Measurements from ENCODE around the gene IDI2. TPM values are rescaled to one million over a fixed set of nuclear protein-coding genes. Genes with fewer than 3 reads are reported as not detected.
"Not testable (repeated sequence)": the region's sequence is repeated elsewhere in the genome, so short reads cannot be mapped to it uniquely, and the experiment has no call there.

The IDI2 gene
- total and polyA plus RNA-seq, 7 experiments from 2014 or later, result not detected

DNA sequence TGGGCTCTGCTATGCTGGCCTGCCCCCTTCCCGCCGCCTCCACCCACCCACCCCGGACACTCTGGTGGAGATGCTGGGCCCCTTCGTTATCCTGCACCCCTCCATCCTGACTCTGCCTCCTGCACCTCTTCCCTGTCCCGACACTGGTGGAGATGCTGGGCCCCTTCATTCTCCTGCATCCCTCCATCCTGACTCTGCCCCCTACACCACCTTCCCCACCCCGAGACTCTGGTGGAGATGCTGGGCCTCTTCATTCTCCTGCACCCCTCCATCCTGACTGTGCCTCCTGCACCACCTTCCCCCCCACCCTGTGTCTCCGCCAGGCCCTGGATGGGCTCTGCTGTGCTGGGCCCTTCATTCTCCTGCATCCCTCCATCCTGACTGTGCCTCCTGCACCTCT, 15.0 kb downstream of the IDI2 start:
- H3K4me3 Mint-ChIP-seq, result no peak overlapping the region

GRCh38 chr10:1009947-1010346, 15.7 kb downstream of the IDI2 start:
- H3K27ac ChIP-seq (ENCODE audit: low read depth, low read length); intact Hi-C loops (cut with micrococcal nuclease); POLR2A ChIA-PET; H3K9me3 ChIP-seq (ENCODE audit: control insufficient read depth in 2 of 3, low read length in 3 of 3); H3K9me3 Mint-ChIP-seq; H3K4me3 ChIP-seq (ENCODE audit: low read length); H3K27me3 Mint-ChIP-seq; CTCF ChIA-PET; H3K4me1 ChIP-seq (ENCODE audit: control insufficient read depth in 2 of 2, insufficient read depth in 2 of 2, low read length in 2 of 2); H3K27me3 ChIP-seq (ENCODE audit: control insufficient read depth in 2 of 2, insufficient read depth in 2 of 2, low read length in 2 of 2): not testable (repeated sequence)
- H3K27ac Mint-ChIP-seq, result peak overlapping the region in 1 of 9 donors; percentile 66
- peaks cover 21 to 68% (median 41%) of the 10 kb centered on the region in 5 donors for H3K36me3 Mint-ChIP-seq
- H3K4me3 Mint-ChIP-seq, result peak overlapping the region in 1 of 10 donors; percentile 16
- DNase-seq (peak in 1 of 9 donors; percentile 43), ATAC-seq (peak; percentile 60)
- peaks cover 0 to 20% (median 0%) of the 10 kb centered on the region in 7 donors for H3K4me1 Mint-ChIP-seq
- H3K36me3 ChIP-seq (ENCODE audit: control insufficient read depth in 2 of 3, insufficient read depth in 3 of 3, low read length in 3 of 3), result peaks cover 14 to 94% (median 40%) of the 10 kb centered on the region in 3 experiments

More for the DNA sequence above, 15.0 kb downstream of the IDI2 start:
- Mint-ChIP-seq H3K36me3 (peaks cover 17 to 64% (median 41%) of the 10 kb centered on the region in 5 donors), H3K9me3 (no peaks in the 10 kb centered on the region), H3K4me1 (peaks cover 0 to 20% (median 0%) of the 10 kb centered on the region in 7 donors), H3K27me3 (no peaks in the 10 kb centered on the region), H3K27ac (peak overlapping the region in 2 of 9 donors; percentile 52 to 62)
- CTCF ChIA-PET, result no interaction called here
- Histone ChIP-seq H3K9me3 (ENCODE audit: control insufficient read depth in 2 of 3, low read length in 3 of 3) (no peaks in the 10 kb centered on the region), H3K27ac (ENCODE audit: low read depth, low read length) (no peak overlapping the region), H3K4me1 (ENCODE audit: control insufficient read depth in 2 of 2, insufficient read depth in 2 of 2, low read length in 2 of 2) (no peaks in the 10 kb centered on the region), H3K4me3 (ENCODE audit: low read length) (no peak overlapping the region), H3K36me3 (ENCODE audit: control insufficient read depth in 2 of 3, insufficient read depth in 3 of 3, low read length in 3 of 3) (peaks cover 8 to 92% (median 40%) of the 10 kb centered on the region in 3 experiments), H3K27me3 (ENCODE audit: control insufficient read depth in 2 of 2, insufficient read depth in 2 of 2, low read length in 2 of 2) (no peaks in the 10 kb centered on the region)
- ATAC-seq, result no peak
- no peak for DNase-seq
- intact Hi-C loops (cut with micrococcal nuclease), result no loop called here
- POLR2A ChIA-PET, result no interaction called here

GRCh38 chr10:1009071-1009494, 16.6 kb downstream of the IDI2 start:
- CTCF ChIA-PET, result no interaction called here
- H3K4me3 Mint-ChIP-seq, result no peak overlapping the region
- Histone ChIP-seq H3K27ac (ENCODE audit: low read depth, low read length) (no peak overlapping the region), H3K9me3 (ENCODE audit: control insufficient read depth in 2 of 3, low read length in 3 of 3) (no peaks in the 10 kb centered on the region), H3K36me3 (ENCODE audit: control insufficient read depth in 2 of 3, insufficient read depth in 3 of 3, low read length in 3 of 3) (peaks cover 22 to 94% (median 42%) of the 10 kb centered on the region in 3 experiments), H3K4me3 (ENCODE audit: low read length) (no peak overlapping the region), H3K27me3 (ENCODE audit: control insufficient read depth in 2 of 2, insufficient read depth in 2 of 2, low read length in 2 of 2) (no peaks in the 10 kb centered on the region), H3K4me1 (ENCODE audit: control insufficient read depth in 2 of 2, insufficient read depth in 2 of 2, low read length in 2 of 2) (no peaks in the 10 kb centered on the region)
- intact Hi-C loops (cut with micrococcal nuclease), result no loop called here
- peaks cover 21 to 69% (median 39%) of the 10 kb centered on the region in 5 donors for H3K36me3 Mint-ChIP-seq
- H3K27ac Mint-ChIP-seq, result peak overlapping the region in 2 of 9 donors; percentile 29 to 45
- peaks cover 0 to 20% (median 0%) of the 10 kb centered on the region in 7 donors for H3K4me1 Mint-ChIP-seq
- POLR2A ChIA-PET, result no interaction called here
- H3K27me3 Mint-ChIP-seq, result no peaks in the 10 kb centered on the region
- ATAC-seq (no peak), DNase-seq (no peak)
- no peaks in the 10 kb centered on the region for H3K9me3 Mint-ChIP-seq

- peaks cover 0 to 4% (median 0%) of the 10 kb centered on the region in 3 experiments for H3K9me3 ChIP-seq (ENCODE audit: control insufficient read depth in 2 of 3, low read length in 3 of 3)
- intact Hi-C loops (cut with micrococcal nuclease), result no loop called here
- no peak overlapping the region for H3K4me3 ChIP-seq (ENCODE audit: low read length)
- H3K27me3 Mint-ChIP-seq, result no peaks in the 10 kb centered on the region
- ChIA-PET POLR2A (no interaction called here), CTCF (no interaction called here)
- H3K9me3 Mint-ChIP-seq, result peaks cover 0 to 10% (median 4%) of the 10 kb centered on the region in 11 donors
- no peak overlapping the region for H3K27ac ChIP-seq (ENCODE audit: low read depth, low read length)
- no peaks in the 10 kb centered on the region for H3K27me3 ChIP-seq (ENCODE audit: control insufficient read depth in 2 of 2, insufficient read depth in 2 of 2, low read length in 2 of 2)
- ATAC-seq (no peak), DNase-seq (no peak)
- H3K4me1 Mint-ChIP-seq, result peaks cover 0 to 20% (median 4%) of the 10 kb centered on the region in 7 donors
- H3K36me3 Mint-ChIP-seq, result peaks cover 29 to 73% (median 48%) of the 10 kb centered on the region in 5 donors
- H3K27ac Mint-ChIP-seq, result peak overlapping the region in 1 of 9 donors; percentile 4
- H3K36me3 ChIP-seq (ENCODE audit: control insufficient read depth in 2 of 3, insufficient read depth in 3 of 3, low read length in 3 of 3), result peaks cover 34 to 99% (median 42%) of the 10 kb centered on the region in 3 experiments
- H3K4me1 ChIP-seq (ENCODE audit: control insufficient read depth in 2 of 2, insufficient read depth in 2 of 2, low read length in 2 of 2), result no peaks in the 10 kb centered on the region
- no peak overlapping the region for H3K4me3 Mint-ChIP-seq
Measured at GRCh38 chr10:1007583-1007982, 18.1 kb downstream of the IDI2 start.

DNA sequence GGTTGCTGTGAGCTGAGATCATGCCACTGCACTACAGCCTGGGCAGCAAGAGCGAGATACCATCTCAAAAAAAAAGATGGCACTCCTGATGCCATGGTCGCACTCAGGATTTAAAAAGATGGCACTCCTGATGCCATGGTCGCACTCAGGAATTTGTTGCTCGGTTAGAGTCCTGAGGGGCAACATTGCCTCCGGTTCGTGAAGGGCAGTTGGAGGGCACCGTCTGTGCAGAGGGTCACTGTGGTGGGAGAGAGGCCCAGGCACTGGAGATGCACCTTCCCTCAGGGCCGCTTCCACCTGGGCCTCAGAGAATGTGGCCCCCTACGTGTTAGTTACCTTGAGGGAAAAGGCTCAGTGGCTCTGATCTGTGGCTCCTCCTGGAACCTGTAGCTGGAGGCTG, 19.1 kb downstream of the IDI2 start:
- Histone ChIP-seq H3K4me1 (ENCODE audit: control insufficient read depth in 2 of 2, insufficient read depth in 2 of 2, low read length in 2 of 2) (no peaks in the 10 kb centered on the region), H3K4me3 (ENCODE audit: low read length) (no peak overlapping the region), H3K27me3 (ENCODE audit: control insufficient read depth in 2 of 2, insufficient read depth in 2 of 2, low read length in 2 of 2) (no peaks in the 10 kb centered on the region), H3K9me3 (ENCODE audit: control insufficient read depth in 2 of 3, low read length in 3 of 3) (peaks cover 0 to 12% (median 3%) of the 10 kb centered on the region in 3 experiments), H3K36me3 (ENCODE audit: control insufficient read depth in 2 of 3, insufficient read depth in 3 of 3, low read length in 3 of 3) (peaks cover 37 to 99% (median 43%) of the 10 kb centered on the region in 3 experiments), H3K27ac (ENCODE audit: low read depth, low read length) (no peak overlapping the region)
- DNase-seq, result no peak
- Mint-ChIP-seq H3K4me1 (peaks cover 0 to 23% (median 5%) of the 10 kb centered on the region in 7 donors), H3K36me3 (peaks cover 36 to 74% (median 49%) of the 10 kb centered on the region in 5 donors), H3K27ac (no peak overlapping the region), H3K9me3 (peaks cover 0 to 18% (median 10%) of the 10 kb centered on the region in 11 donors), H3K4me3 (no peak overlapping the region), H3K27me3 (no peaks in the 10 kb centered on the region)
- intact Hi-C loops (cut with micrococcal nuclease), result no loop called here
- ChIA-PET POLR2A (no interaction called here), CTCF (no interaction called here)
- ATAC-seq, result no peak

- no peaks in the 10 kb centered on the region for H3K27me3 Mint-ChIP-seq
- ChIA-PET CTCF (no interaction called here), POLR2A (interaction anchor here (1.0 to 1.6 kb wide), 2 partner anchors 17 to 42 kb away, joined by 3 read pairs; no protein-coding TSS in a partner anchor)
- no peak overlapping the region for H3K4me3 Mint-ChIP-seq
- peaks cover 38 to 78% (median 55%) of the 10 kb centered on the region in 5 donors for H3K36me3 Mint-ChIP-seq
- Histone ChIP-seq H3K27me3 (ENCODE audit: control insufficient read depth in 2 of 2, insufficient read depth in 2 of 2, low read length in 2 of 2) (no peaks in the 10 kb centered on the region), H3K4me3 (ENCODE audit: low read length) (no peak overlapping the region), H3K9me3 (ENCODE audit: control insufficient read depth in 2 of 3, low read length in 3 of 3) (peaks cover 0 to 12% (median 3%) of the 10 kb centered on the region in 3 experiments), H3K27ac (ENCODE audit: low read depth, low read length) (no peak overlapping the region), H3K36me3 (ENCODE audit: control insufficient read depth in 2 of 3, insufficient read depth in 3 of 3, low read length in 3 of 3) (peaks cover 48 to 99% (median 53%) of the 10 kb centered on the region in 3 experiments), H3K4me1 (ENCODE audit: control insufficient read depth in 2 of 2, insufficient read depth in 2 of 2, low read length in 2 of 2) (no peaks in the 10 kb centered on the region)
- H3K27ac Mint-ChIP-seq, result no peak overlapping the region
- ATAC-seq (no peak), DNase-seq (no peak)
- peaks cover 3 to 23% (median 5%) of the 10 kb centered on the region in 7 donors for H3K4me1 Mint-ChIP-seq
- peaks cover 0 to 25% (median 11%) of the 10 kb centered on the region in 11 donors for H3K9me3 Mint-ChIP-seq
- intact Hi-C loops (cut with micrococcal nuclease), result no loop called here
Measured at GRCh38 chr10:1003884-1004670, 21.6 kb downstream of the IDI2 start.

All from naive thymus-derived CD4-positive, alpha-beta T cell (primary cell).